GM12878 (cell line): Measurements from ENCODE around the gene VMP1. TPM values are rescaled to one million over a fixed set of nuclear protein-coding genes. Genes with fewer than 3 reads are reported as not detected.

Source experiments
- ATF3 ChIP-seq: IDR thresholded peaks from 2 replicates; pipeline ENCODE4 v1.6.1; 2011; ENCODE audit warnings: low read depth, mild to moderate bottlenecking, low read length, moderate library complexity, borderline replicate concordance; ENCODE audit errors: extremely low read depth
- BCL3 ChIP-seq: IDR thresholded peaks from 2 replicates; pipeline ENCODE4 v1.6.1; 2011; ENCODE audit warnings: borderline replicate concordance, low read depth, mild to moderate bottlenecking, moderate library complexity, low read length; ENCODE audit not compliant: insufficient read depth, poor library complexity, severe bottlenecking
- CEBPZ ChIP-seq: fragments of 150-350 bp; IDR thresholded peaks from 2 replicates; pipeline ENCODE4 v1.6.1; 2016; ENCODE audit warnings: low read depth, low read length
- CHD4 ChIP-seq: fragments of 200-600 bp; sonication (generic); IDR thresholded peaks from 2 replicates; pipeline ENCODE4 v1.6.1; 2016; ENCODE audit warnings: mild to moderate bottlenecking
- ELK1 ChIP-seq: IDR thresholded peaks from 2 replicates; pipeline ENCODE4 v1.6.1; 2012; ENCODE audit warnings: low read depth, low read length, improper control_type of control experiment
- EP300 ChIP-seq, 2 experiments: fragments of 150-350 bp in 1 of 2; IDR thresholded peaks; 2 replicates each; pipeline ENCODE4 v1.6.1; 2011 to 2012; ENCODE audit warnings: low read depth in 2 of 2, low read length in 2 of 2, borderline replicate concordance in 1 of 2, improper control_type of control experiment in 1 of 2, inconsistent platforms in 1 of 2; ENCODE audit not compliant: control insufficient read depth in 1 of 2
- JUNB ChIP-seq: IDR thresholded peaks from 2 replicates; pipeline ENCODE4 v1.6.1; 2016; ENCODE audit warnings: antibody characterized with exemption, mild to moderate bottlenecking
- MYC ChIP-seq: IDR thresholded peaks from 2 replicates; pipeline ENCODE4 v1.6.1; 2011; ENCODE audit warnings: mild to moderate bottlenecking, low read length, moderate library complexity, inconsistent platforms; ENCODE audit not compliant: insufficient read depth, insufficient replicate concordance, insufficient read length, severe bottlenecking
- NR2F1 ChIP-seq: fragments of 450-650 bp; conservative IDR thresholded peaks from 2 replicates; pipeline ENCODE4 v1.6.1; 2017; ENCODE audit warnings: mild to moderate bottlenecking
- POLR2A ChIP-seq: IDR thresholded peaks from 2 replicates; pipeline ENCODE4 v1.6.1; 2011; ENCODE audit warnings: low read depth, mild to moderate bottlenecking, low read length
- REST ChIP-seq: IDR thresholded peaks from 2 replicates; pipeline ENCODE4 v1.6.1; 2012; ENCODE audit warnings: mild to moderate bottlenecking, low read depth, low read length
- SREBF1 ChIP-seq: IDR thresholded peaks from 2 replicates; pipeline ENCODE4 v1.6.1; 2012; ENCODE audit warnings: mild to moderate bottlenecking, low read length
- SUZ12 ChIP-seq: fragments of 200-600 bp; sonication (generic); IDR thresholded peaks from one replicate; pipeline ENCODE4 v1.6.1; 2018; ENCODE audit warnings: antibody characterized with exemption, mild to moderate bottlenecking; ENCODE audit not compliant: unreplicated experiment
- USF2 ChIP-seq: IDR thresholded peaks from 2 replicates; pipeline ENCODE4 v1.6.1; 2011; ENCODE audit warnings: low read depth, low read length, improper control_type of control experiment, borderline replicate concordance
- ZBTB33 ChIP-seq: fragments of 450-650 bp; IDR thresholded peaks from 2 replicates; pipeline ENCODE4 v1.6.1; 2017; ENCODE audit warnings: mild to moderate bottlenecking
- ZZZ3 ChIP-seq: IDR thresholded peaks from 2 replicates; pipeline ENCODE4 v1.6.1; 2011; ENCODE audit warnings: low read depth; ENCODE audit not compliant: control insufficient read depth, insufficient read length
- polyA plus RNA-seq, 11 experiments: library from polyadenylated mRNA; depleted of rRNA in 4 of 11; unstranded in 6 of 11; stranded (reverse) in 5 of 11; fragments of >200 nt; fragmentation: Nextera tagmentation in 4 of 11; fragmentation: Illumina TruSeq in 1 of 11; extraction: Ambion mirVana in 4 of 11; extraction: Trizol in 1 of 11; gene quantifications; 1 replicate in 1 of 11; 2 replicates in 10 of 11; pipeline versions ENCODE4 v1.2.1 to v1.2.3, GENCODE V29; 2011 to 2016; ENCODE audit warnings: inconsistent platforms in 2 of 11, missing spikeins in 2 of 11, low read depth in 1 of 11
- total RNA-seq, 4 experiments: library from RNA; depleted of rRNA in 3 of 4; stranded (reverse); fragments of >200 nt in 3 of 4; fragmentation: Illumina TruSeq in 1 of 4; extraction: Trizol in 1 of 4; gene quantifications; 2 replicates each; pipeline versions ENCODE4 v1.2.1 to v1.2.3, GENCODE V29; 2013 to 2021

Gene VMP1
- total and polyA plus RNA-seq, 10 of the 15 experiments (the other 5 are each of a cell fraction or from before 2014, with no cell fraction given): 88.4 to 199 (median 132) TPM

GRCh38 chr17:59832883-59833379 lies 125.5 kb downstream of the VMP1 start (continued):
- peak; percentile 51 to 59; a peak in 2 of 4 replicates for TF ChIP-seq EP300 (IDR thresholded peaks at IDR 0.05; ENCODE audit: borderline replicate concordance in 1 of 2, control insufficient read depth in 1 of 2, low read depth in 2 of 2, low read length in 2 of 2)
- peak; percentile 60 for TF ChIP-seq JUNB
- TF ChIP-seq ZZZ3: no peak
- no peak for TF ChIP-seq CEBPZ
- no peak for TF ChIP-seq MYC
- TF ChIP-seq SUZ12: no peak
- TF ChIP-seq ELK1: no peak
- TF ChIP-seq CHD4: no peak
- TF ChIP-seq ATF3: no peak
- no peak for TF ChIP-seq USF2
- peak; percentile 68 for TF ChIP-seq NR2F1
- no peak for TF ChIP-seq POLR2A
- no peak for TF ChIP-seq ZBTB33
- no peak for TF ChIP-seq SREBF1
- TF ChIP-seq REST: no peak
- TF ChIP-seq BCL3: peak; percentile 45
